PC-3 (cell line): ENCODE results near the gene EFTUD2. TPM values are rescaled to one million over a fixed set of nuclear protein-coding genes. Genes with fewer than 3 reads are reported as not detected.
A peak's percentile ranks its signal among the peaks of the same experiment; 100 is the strongest.

Experiments
- ATAC-seq: fragments of 200-7000 bp; cut with Tn5 transposase; 2 replicates; pipeline ENCODE4 v1.9.1; 2020; ENCODE audit warnings: mild to moderate bottlenecking, moderate library complexity
- BruUV-seq: library from RNA; stranded (reverse); fragments of 400-500 nt; replicated peaks from 2 replicates; lab custom pipeline; 2021; lab: Mats Ljungman, UMichigan
- CTCF ChIA-PET: fragments of 300-600 bp; sonication (Branson Sonifier 250); formaldehyde crosslinking; loops from one replicate; lab custom pipeline; 2022; ENCODE audit warnings: antibody characterized with exemption; lab: Charles Lee
- POLR2A ChIA-PET: fragments of 300-600 bp; sonication (Branson Sonifier 250); formaldehyde crosslinking; loops from one replicate; lab custom pipeline; 2022; ENCODE audit warnings: antibody characterized with exemption; ENCODE audit not compliant: unreplicated experiment; lab: Charles Lee
- DNase-seq: peaks from one replicate; pipeline ENCODE4 v3.0.0-alpha.2; 2015
- H2AFZ ChIP-seq: fragments of 300-600 bp; sonication (generic); 2 replicates; pipeline ENCODE4 v1.6.0; 2016; ENCODE audit warnings: antibody characterized with exemption, low read length
- H3F3A ChIP-seq: fragments of 300-600 bp; sonication (generic); one replicate; pipeline ENCODE4 v1.6.0; 2017; ENCODE audit warnings: antibody characterized with exemption, low read length, control low read depth, mild to moderate bottlenecking; ENCODE audit not compliant: unreplicated experiment
- H3K27ac ChIP-seq: fragments of 300-600 bp; sonication (generic); 2 replicates; pipeline ENCODE4 v1.5.1; 2016; ENCODE audit warnings: mild to moderate bottlenecking, low read length
- H3K27me3 ChIP-seq: fragments of 300-600 bp; sonication (generic); 2 replicates; pipeline ENCODE4 v1.6.1; 2016; ENCODE audit warnings: low read length, mixed read lengths
- H3K36me3 ChIP-seq: fragments of 300-600 bp; sonication (generic); 2 replicates; pipeline ENCODE4 v1.6.1; 2016; ENCODE audit warnings: low read depth, mixed run types, low read length, mixed read lengths
- H3K4me1 ChIP-seq: fragments of 300-600 bp; sonication (generic); 2 replicates; pipeline ENCODE4 v1.5.1; 2016; ENCODE audit warnings: low read length; ENCODE audit not compliant: insufficient read depth
- H3K4me2 ChIP-seq: fragments of 300-600 bp; sonication (generic); 2 replicates; pipeline ENCODE4 v1.6.0; 2016; ENCODE audit warnings: low read length
- H3K4me3 ChIP-seq: fragments of 300-600 bp; sonication (generic); 2 replicates; pipeline ENCODE4 v1.5.1; 2016; ENCODE audit warnings: mild to moderate bottlenecking, low read length, mixed read lengths
- H3K79me2 ChIP-seq: fragments of 300-600 bp; sonication (generic); 2 replicates; pipeline ENCODE4 v1.6.1; 2017; ENCODE audit warnings: low read length, mixed read lengths
- H3K9ac ChIP-seq: fragments of 300-600 bp; sonication (generic); 2 replicates; pipeline ENCODE4 v1.6.0; 2016; ENCODE audit warnings: mild to moderate bottlenecking, low read length
- H3K9me2 ChIP-seq: fragments of 300-600 bp; sonication (generic); replicated peaks from 2 replicates; pipeline ENCODE4 v1.6.1; 2016; ENCODE audit warnings: mixed run types, low read length, mixed read lengths
- H3K9me3 ChIP-seq: fragments of 300-600 bp; sonication (generic); 2 replicates; pipeline ENCODE4 v1.6.1; 2016; ENCODE audit warnings: low read length, mixed read lengths
- H4K20me1 ChIP-seq: fragments of 300-600 bp; sonication (generic); 2 replicates; pipeline ENCODE4 v1.6.1; 2016; ENCODE audit warnings: low read length, mixed read lengths
- EZH2 ChIP-seq: fragments of 300-600 bp; sonication (generic); IDR thresholded peaks from one replicate; pipeline ENCODE4 v1.6.1; 2017; ENCODE audit warnings: antibody characterized with exemption, mild to moderate bottlenecking, low read length; ENCODE audit not compliant: unreplicated experiment
- EZH2phosphoT487 ChIP-seq: fragments of 300-600 bp; sonication (generic); IDR thresholded peaks from 2 replicates; pipeline ENCODE4 v1.6.1; 2018; ENCODE audit warnings: mild to moderate bottlenecking, antibody characterized with exemption, low read length, borderline replicate concordance
- intact Hi-C: fragments of 100-400 bp; cut with micrococcal nuclease; formaldehyde crosslinking; loops from 2 replicates; pipeline ENCODE4 v1.9.0; 2023
- total RNA-seq: library from RNA; depleted of rRNA; stranded (reverse); fragments of >200 nt; gene quantifications from 2 replicates; pipeline ENCODE4 v1.2.3, GENCODE V29; 2014
- TF ChIP-seq, protein P1 (sequence below): fragments of 300-600 bp; sonication (generic); conservative IDR thresholded peaks from 2 replicates; pipeline ENCODE4 v1.5.1; 2017; ENCODE audit warnings: antibody characterized with exemption, low read depth, mild to moderate bottlenecking, low read length

EFTUD2 gene
- total RNA-seq, 1 experiment from 2014 or later = 227 TPM

- ATAC-seq (no peak), DNase-seq (no peak)
- Histone ChIP-seq H3K4me1 (peaks cover 56% of the 10 kb centered on the region), H3F3A (peaks cover 4% of the 10 kb centered on the region), H3K4me3 (no peak overlapping the region), H3K79me2 (no peaks in the 10 kb centered on the region), H3K9ac (peak overlapping the region; percentile 73), H3K27ac (peak overlapping the region; percentile 82), H3K9me3 (no peaks in the 10 kb centered on the region), H3K27me3 (no peaks in the 10 kb centered on the region), H4K20me1 (no peaks in the 10 kb centered on the region), H3K9me2 (no peaks in the 10 kb centered on the region), H2AFZ (no peak overlapping the region), H3K4me2 (peak overlapping the region; percentile 64), H3K36me3 (no peaks in the 10 kb centered on the region)
- intact Hi-C loops = no loop called here
- no TSS peak for BruUV-seq
- POLR2A ChIA-PET = no interaction called here
- CTCF ChIA-PET = no interaction called here
- TF ChIP-seq, protein P1, sequence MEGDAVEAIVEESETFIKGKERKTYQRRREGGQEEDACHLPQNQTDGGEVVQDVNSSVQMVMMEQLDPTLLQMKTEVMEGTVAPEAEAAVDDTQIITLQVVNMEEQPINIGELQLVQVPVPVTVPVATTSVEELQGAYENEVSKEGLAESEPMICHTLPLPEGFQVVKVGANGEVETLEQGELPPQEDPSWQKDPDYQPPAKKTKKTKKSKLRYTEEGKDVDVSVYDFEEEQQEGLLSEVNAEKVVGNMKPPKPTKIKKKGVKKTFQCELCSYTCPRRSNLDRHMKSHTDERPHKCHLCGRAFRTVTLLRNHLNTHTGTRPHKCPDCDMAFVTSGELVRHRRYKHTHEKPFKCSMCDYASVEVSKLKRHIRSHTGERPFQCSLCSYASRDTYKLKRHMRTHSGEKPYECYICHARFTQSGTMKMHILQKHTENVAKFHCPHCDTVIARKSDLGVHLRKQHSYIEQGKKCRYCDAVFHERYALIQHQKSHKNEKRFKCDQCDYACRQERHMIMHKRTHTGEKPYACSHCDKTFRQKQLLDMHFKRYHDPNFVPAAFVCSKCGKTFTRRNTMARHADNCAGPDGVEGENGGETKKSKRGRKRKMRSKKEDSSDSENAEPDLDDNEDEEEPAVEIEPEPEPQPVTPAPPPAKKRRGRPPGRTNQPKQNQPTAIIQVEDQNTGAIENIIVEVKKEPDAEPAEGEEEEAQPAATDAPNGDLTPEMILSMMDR = no peak
- TF ChIP-seq EZH2 (no peak), EZH2phosphoT487 (no peak)
These were observed 6.1 kb upstream of the EFTUD2 start for GRCh38 chr17:44905006-44906000.

DNA sequence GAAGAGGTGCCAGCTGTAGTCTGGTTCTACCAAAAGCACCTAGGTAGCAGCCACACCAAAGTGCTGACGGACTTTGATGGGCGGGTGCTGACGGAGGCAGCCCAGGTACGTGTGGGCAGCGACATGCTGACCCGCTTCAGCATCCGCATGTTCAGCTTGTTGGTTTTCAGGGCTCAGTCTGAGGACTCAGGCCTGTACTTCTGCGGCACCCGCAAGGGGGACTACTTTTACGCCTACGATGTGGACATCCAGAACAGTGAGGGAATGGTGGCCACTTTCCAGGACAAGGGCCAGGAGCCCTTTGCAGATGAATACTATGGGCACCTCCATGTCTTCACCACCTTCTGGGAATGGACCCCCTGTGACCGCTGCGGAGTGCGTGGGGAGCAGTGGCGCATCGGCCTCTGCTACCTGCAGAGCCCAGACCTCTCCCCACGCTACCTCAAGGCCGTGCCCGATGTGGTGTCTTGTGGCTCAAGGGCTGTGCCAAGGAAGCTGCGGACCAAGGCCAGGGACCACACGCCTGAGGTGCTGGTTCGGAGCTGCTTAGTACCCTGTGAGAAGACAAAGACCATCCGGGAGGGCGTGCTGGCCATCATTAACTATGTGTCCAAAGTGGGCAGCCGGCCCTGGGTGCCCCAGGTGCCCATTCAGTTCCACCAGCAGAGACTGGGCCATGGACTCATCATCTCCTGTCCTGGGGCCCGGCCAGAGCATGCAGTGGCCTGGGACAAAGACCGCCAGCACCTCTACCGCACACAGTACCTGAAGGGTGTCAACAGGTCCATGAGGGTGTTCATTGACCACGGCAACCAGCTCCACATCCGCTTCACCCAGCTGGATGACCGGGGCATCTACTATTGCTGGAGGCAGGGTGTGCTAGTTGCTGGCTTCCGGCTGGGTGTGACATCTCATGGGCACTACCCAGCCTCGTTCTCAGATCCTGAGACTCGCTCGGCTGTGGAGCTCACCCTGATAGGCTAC, 5.0 kb upstream of the EFTUD2 start:
- Histone ChIP-seq H3K4me3 (no peak overlapping the region), H3K9ac (no peak overlapping the region), H3K9me3 (no peaks in the 10 kb centered on the region), H3K27ac (no peak overlapping the region; the same call in 1 of the 2 replicates), H3F3A (peaks cover 4% of the 10 kb centered on the region), H3K9me2 (no peaks in the 10 kb centered on the region), H3K4me2 (no peak overlapping the region), H3K4me1 (peaks cover 52% of the 10 kb centered on the region), H4K20me1 (no peaks in the 10 kb centered on the region), H3K36me3 (no peaks in the 10 kb centered on the region), H3K27me3 (no peaks in the 10 kb centered on the region), H3K79me2 (no peaks in the 10 kb centered on the region; the same call in 1 of the 2 replicates), H2AFZ (no peak overlapping the region)
- ATAC-seq (no peak), DNase-seq (no peak)
- TF ChIP-seq EZH2 (no peak), EZH2phosphoT487 (no peak)
- TF ChIP-seq, protein P1 = no peak
- intact Hi-C loops = loop anchor here (5.0 kb wide), 1 partner anchor 118 kb away; no protein-coding TSS in a partner anchor
- ChIA-PET POLR2A (no interaction called here), CTCF (interaction anchor here (0.6 kb wide), 1 partner anchor 46 kb away, joined by 4 read pairs; no protein-coding TSS in a partner anchor)
- BruUV-seq = no TSS peak
